ENCODE measurements around the gene LUZP4.
"Not testable (repeated sequence)": the region's sequence is repeated elsewhere in the genome, so short reads cannot be mapped to it uniquely, and the experiment has no call there.

LUZP4 gene

DNA sequence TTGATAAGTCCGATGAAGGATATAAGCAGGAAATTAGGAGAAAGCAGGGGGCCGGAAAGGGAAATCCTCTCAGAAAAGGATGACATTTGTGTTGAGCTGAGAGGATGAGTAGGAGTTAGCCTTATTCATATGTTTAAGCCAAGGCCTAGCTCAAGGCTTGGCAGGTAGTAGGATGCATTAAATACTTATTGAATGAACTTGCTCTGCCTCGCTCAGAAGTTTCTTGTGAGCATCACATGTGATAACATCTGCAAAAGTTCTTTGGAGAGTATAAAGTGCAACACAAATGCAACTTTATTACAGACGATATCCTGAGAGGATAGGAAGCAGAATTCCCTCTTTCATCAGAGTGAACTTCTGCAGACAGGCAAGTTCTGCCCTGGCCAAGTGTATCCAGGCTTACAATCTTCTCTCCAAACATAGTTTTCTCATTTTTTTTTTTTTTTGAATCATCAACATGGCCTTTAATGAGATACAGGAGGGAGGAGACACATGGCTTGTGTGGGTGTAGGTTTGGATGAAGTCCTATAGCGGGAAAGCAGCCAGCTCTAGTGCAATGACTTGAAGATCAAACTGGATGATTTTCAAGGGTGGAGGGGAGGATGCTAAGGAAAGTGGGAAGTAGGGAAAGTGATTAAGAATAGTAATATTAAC, 48.1 kb downstream of the LUZP4 start:
- no peak for DNase-seq (ENCODE audit: low spot score)

DNA sequence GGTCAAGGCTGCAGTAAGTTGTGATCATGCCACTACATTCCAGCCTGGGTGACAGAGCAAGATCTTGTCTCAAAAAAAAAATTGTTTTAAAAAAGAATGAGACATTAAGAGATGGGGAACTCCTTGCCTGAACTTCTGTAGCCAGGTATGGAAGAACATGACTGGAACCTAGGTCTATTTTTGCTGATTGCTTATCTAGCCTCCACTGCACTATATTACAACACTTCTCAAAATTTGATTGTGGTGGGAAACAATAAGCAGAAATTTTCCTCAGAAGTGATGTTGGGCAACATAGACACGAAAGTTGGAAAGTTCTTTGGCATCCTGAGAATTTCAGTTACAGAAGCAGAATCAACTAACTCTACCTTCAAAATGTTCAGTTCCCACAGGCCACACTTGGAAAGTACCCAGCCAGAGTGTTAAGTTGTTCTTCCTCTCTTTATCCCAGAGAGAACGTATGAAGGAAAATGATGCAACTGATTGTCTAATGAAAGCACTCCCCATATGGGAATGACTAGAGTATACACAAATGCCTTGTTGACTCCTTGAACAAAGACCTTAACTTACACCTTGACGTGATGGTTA, 50.0 kb downstream of the LUZP4 start:
- no peak for DNase-seq (ENCODE audit: low spot score)

DNA sequence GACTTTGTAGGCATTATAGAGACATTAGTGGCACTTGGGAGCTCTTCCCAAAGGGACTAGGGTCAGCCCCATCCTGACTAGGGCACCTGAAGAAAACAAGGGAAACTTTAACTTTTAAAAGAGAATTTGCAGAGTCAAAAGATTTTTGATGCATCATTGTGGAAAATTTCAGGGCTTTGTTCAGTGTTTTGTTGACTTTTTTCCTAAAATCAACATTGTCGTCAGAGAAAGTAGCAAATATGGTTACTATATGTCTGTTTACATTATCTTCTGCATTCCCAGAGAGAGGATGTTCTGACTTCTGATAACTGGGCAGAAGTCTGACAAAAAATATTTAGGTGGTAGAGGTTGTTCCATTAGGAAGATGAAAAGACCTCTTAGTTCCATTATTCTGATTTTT, 51.9 kb downstream of the LUZP4 start:
- DNase-seq (ENCODE audit: low spot score), result no peak

GRCh38 chrX:115344885-115345614, 55.5 kb downstream of the LUZP4 start:
- DNase-seq (ENCODE audit: low spot score), result no peak

- no peak for DNase-seq (ENCODE audit: low spot score)
These were observed 56.1 kb downstream of the LUZP4 start for GRCh38 chrX:115345615-115346014.

- not testable (repeated sequence) for DNase-seq (ENCODE audit: low spot score)
These were observed 57.2 kb downstream of the LUZP4 start for GRCh38 chrX:115346738-115347137.

GRCh38 chrX:115348446-115349225, 59.1 kb downstream of the LUZP4 start:
- no peak for DNase-seq (ENCODE audit: low spot score)

DNA sequence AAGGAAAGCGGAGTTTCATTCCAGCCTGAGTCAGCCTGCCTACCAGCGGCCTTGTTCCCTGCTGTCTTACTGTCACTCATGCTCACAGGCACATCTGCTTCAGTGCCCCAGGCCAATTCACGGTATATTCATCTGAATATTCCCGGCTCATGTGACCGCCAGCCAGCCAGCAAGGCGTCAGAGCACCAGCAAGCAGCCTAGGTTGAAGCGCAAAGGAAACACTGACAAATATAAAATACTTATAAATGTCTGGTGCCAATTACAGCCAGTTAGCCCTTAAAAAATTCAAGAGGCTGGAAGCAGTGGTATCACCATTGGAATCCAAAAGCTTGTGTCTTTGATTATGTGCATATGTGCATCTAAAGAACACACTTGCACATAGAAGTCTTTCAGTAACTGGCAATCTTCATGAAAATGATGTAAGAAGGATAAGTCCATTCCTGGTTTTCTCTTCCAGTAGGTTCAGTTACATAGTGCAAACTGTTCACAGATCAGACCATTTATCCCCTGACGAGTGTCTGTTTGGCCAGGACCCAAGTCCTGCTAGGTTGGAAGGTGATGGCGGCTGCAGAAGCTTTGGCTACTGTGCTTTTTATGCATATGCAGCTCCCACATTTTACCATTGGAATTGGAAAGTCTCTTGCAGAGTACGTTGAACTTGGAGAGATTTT, 61.3 kb downstream of the LUZP4 start:
- DNase-seq (ENCODE audit: low spot score), result no peak

DNA sequence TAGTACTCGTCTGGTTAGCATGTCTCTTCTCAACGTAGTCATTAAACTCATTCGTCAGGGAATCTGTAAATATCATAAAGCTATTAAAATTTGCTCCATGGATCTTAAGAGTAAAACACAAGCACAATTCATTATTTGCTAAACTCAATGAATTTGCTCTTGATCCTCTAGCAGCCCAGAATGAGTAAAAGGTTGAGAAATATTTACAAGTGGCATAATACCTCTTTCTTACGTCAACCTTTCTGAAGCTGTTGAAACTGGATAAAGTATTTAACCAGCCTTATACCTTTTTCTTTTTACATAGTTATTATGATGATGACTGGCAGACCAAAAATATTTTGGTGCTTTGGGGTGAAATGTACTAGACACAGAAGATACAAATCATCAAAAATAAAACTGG, 66.9 kb downstream of the LUZP4 start:
- no peak for DNase-seq (ENCODE audit: low spot score)

All from CD4-positive, alpha-beta T cell treated with Interleukin-2 at 100 ng/mL for 4 hours (primary cell).